GM18508 (cell line): ENCODE data around the gene C10orf71.

Source experiments
- ATAC-seq: cut with Tn5 transposase; IDR thresholded peaks from one replicate; pipeline ENCODE4 v1.9.1; 2021; ENCODE audit warnings: moderate number of reproducible peaks; ENCODE audit not compliant: insufficient read depth, unreplicated experiment

Gene C10orf71

GRCh38 chr10:49292565-49293207 lies 6.3 kb upstream of the C10orf71 start:
- no peak for ATAC-seq

DNA sequence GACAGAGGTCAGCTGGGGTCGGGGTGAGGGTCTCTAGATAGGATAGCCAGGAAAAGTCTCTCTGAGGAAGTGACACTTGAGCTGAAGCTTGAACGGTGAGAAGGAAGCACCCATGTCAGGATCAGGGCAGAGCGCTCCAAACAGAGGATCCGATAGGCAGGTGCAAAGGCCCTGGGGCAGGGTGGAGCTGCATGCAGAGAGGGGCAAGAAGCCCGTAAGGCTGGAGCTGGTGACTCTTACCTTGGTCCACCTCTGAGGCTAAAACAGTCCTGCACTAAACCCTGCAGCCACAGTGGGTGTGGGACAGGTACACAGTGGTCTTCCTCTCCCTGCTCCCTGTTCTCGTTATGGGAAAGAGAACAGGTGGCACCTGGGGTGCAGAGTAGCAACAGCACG lies 5.8 kb upstream of the C10orf71 start:
- no peak for ATAC-seq

DNA sequence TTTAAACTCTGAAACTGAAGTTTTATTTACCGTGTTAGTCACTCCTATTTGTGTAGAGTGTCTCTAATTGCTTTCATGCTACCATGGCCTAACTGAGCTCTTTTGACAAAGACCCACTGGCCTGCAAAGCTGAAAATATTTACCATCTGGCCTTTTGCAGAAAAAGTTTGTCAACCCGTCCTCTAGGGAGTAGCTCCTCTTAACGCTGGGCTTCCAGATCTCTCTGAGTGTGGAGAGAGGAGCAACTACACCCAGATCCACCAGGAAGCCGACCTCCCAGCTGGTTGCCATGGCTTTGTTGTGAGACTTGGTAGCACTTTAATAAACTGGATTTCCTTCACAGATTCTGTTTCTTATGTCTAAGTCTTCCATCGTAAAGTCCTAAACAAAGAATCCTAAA lies 4.2 kb upstream of the C10orf71 start:
- ATAC-seq, result no peak

- no peak for ATAC-seq
These were observed 3.7 kb upstream of the C10orf71 start for GRCh38 chr10:49295297-49295696.

GRCh38 chr10:49296382-49296781 lies 2.6 kb upstream of the C10orf71 start:
- ATAC-seq, result no peak

- ATAC-seq, result no peak
These were observed 2.1 kb upstream of the C10orf71 start for GRCh38 chr10:49296836-49297235.

GRCh38 chr10:49297818-49298670 lies 926 bp upstream of the C10orf71 start:
- no peak for ATAC-seq

- ATAC-seq, result no peak
These were observed 343 bp upstream of the C10orf71 start for GRCh38 chr10:49298671-49298982.

DNA sequence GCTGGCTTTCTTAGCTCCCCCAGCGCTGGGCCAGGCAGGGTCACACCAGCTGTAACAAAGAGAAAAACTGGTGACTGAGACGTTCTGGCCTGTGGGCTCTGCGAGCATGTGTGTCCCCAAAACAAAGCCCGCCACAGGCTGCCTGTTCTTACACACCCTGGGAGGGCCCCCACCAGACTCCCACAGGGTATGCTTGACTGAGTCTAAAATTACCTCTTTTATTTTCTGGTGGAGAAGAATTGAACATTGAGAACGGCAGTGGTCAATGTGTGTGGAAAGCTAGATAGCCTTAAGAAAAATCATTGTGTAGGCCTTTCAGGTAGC lies 808 bp downstream of the C10orf71 start:
- ATAC-seq, result no peak

- ATAC-seq, result no peak
These were observed 1.4 kb downstream of the C10orf71 start for GRCh38 chr10:49300140-49300974.

DNA sequence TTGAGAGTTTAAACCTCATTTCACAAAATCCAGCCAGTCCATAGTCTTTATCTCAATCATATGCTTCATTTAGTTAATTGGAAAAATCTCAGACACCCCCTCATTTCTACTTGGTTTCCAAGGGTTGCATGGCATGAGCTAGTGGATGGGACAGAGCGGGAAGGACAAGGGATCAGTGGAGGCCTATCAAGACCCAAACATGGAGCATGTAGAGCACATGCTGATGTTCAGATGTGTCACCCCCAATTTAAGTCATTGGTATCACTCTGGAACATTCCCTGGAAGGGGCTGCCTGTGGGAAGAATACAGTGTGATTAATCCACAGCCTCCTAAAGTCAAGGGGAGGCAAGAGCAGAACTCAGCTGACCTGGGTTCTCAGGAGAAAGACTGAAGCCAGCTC lies 2.3 kb downstream of the C10orf71 start:
- ATAC-seq, result no peak

DNA sequence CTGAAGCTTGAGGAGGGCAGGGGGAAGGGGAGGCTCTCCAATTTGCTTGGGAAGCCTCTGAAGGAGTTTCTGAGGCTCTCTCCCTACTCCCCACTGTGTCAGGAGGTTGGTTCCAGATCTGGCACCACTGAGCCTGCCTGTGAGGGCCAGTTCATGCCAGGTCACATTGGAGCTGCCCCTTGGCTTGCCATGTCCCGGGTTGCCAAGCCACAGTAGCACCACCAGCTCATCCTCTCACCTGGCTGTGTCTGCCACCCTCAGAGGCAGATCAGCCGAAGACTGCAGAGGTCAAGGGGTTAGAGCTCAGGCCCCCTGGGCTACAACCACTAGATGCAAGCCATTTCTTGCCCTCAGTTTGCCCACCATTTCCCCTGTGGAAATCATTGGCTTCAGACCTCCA lies 3.1 kb downstream of the C10orf71 start:
- no peak for ATAC-seq

- no peak for ATAC-seq
These were observed 4.7 kb downstream of the C10orf71 start for GRCh38 chr10:49303711-49304110.

- ATAC-seq, result no peak
These were observed 5.2 kb downstream of the C10orf71 start for GRCh38 chr10:49304137-49304536.

DNA sequence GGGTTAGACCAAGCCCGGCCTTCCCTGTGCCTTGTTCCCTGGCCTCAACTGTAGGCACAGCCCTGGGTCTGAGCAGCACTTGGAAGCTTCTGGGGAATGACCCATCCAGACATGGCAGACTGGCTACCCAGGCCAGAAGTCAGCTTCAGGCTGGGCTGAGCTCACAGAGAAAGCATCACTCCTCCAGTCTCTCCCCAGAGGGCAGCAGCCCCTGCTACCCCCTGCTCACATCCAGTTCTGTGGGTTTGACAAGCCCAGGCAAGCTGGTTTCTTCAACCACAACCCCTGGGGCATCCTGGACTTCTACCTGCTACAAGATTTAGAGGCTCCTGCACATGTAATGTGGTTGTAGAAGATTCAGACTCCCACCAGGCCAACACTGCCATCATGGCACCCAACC lies 9.0 kb downstream of the C10orf71 start:
- ATAC-seq, result no peak

DNA sequence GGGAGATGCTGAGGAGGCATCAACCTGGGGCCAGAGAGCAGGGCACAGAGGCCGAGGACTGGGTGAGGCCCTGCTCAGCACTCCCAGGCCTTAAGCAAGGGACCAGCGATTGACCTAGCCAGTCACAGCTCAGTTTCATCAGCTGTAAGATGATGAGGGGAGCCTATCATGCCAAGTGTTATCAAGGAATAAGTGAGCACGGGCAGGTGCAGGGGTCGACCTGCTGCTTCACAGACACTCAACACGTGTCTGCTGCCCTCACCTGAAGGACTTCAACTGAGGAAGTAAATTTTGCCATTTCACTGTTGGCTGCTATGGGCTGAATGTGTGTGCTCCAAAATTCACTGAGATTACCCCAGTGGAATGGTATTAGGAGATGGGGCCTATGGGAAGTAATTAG lies 9.9 kb downstream of the C10orf71 start:
- ATAC-seq, result no peak

DNA sequence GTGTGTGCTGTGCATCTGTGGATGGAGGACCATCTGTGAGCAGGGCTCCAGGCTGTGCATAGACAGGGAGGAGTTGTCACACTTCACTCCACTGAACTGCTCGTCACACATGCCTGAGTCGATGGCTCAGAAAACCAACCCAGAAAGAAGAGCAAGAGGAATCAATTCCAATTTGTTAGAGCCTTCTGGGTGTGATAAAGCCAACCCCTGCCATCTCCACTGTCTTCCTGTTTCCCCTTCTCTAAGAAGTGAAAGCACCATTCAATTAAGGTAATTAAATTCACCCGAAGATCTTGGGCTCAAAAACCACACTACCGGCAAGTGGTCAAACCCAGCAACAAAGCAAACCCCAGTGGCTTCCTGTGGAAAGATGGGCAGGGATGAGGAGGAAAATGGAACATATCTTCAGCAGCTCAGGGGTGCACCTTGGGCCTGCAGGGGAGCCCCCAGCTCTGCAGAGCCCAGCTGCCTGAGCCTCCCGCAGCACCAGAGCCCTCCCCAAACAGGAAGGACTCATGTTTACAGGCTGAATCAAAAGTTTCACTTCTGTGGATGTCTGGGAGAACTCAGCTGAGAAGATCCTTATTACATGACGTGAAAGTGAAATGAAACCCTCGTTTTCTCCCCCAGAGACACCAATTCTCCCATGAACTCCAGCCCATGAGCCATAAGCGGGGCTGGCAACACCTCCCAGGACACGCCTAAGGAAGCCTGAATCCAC lies 10.9 kb downstream of the C10orf71 start:
- no peak for ATAC-seq

- no peak for ATAC-seq
These were observed 11.5 kb downstream of the C10orf71 start for GRCh38 chr10:49310460-49310859.

DNA sequence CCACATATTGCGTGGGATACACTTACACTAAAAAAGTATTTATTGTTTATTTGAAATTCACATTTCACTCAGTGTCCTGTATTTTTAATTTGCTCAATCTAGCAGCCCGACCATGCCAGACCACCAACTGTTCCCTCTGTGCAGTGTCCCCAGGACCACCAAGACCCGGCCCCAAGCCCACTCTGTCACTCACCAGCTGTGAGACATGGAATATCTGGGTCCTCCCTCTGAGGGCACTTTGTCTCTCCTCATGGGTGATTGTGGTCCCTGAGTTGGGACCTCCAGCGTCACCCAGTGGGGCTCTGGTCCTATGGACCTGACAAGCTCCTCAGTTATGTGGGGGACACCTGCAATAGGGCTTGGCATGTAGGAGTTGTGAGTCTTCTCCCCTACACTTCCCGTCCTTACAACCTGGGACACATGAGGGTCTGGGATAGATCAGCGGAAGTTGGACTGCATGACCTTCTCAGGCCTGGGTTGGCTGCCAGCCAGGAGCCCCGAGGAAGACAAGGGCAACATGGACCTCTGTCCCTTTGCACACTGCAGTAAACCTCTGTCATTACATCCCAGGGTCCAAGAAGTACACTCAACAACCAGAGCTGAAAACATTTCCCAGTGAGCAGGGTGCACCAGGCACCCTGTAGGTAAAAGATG lies 12.1 kb downstream of the C10orf71 start:
- no peak for ATAC-seq

DNA sequence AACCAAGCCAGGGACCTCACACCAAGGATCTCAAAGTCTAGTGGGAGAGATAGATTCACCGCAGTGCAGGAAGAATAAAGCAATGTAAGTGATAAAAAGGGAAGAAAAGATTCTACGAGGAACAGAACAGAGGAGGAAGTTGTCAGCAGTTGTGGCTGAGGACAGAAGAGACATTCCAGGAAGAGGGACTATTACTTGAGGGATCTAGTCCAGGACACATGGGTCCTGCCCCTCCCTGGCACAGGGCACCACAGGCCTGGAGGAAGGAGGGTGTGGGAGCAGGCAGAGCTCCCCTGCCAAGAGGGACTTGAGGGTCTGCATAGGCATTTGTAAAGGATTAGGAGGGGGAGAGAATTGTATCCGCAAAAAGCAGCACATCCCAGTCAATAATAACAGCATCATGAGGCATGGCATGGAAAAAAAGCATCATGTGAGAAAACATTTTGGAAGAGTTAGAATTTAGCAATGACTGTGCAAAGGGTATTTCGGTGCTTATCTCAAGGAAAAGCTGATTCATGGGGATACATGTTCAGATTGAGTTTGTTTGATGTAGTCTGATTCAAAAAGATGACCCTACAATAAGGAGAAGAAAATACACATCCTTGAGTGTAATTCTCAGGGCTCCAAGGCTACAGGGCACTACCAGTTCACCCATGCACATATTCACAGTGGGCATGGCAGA lies 12.7 kb downstream of the C10orf71 start:
- ATAC-seq, result no peak
